ENCODE measurements around the gene E2F6. TPM values are rescaled to one million over a fixed set of nuclear protein-coding genes. Genes with fewer than 3 reads are reported as not detected.

Gene E2F6
- total RNA-seq, 1 donor from 2014 or later = 22.9 TPM

GRCh38 chr2:11421863-11422490 lies 44.0 kb downstream of the E2F6 start:
- Mint-ChIP-seq H3K36me3 (ENCODE audit: insufficient read depth) (peaks cover 2% of the 10 kb centered on the region), H3K4me1 (ENCODE audit: low read depth) (peaks cover 2% of the 10 kb centered on the region), H3K27ac (no peak overlapping the region), H3K27me3 (no peaks in the 10 kb centered on the region), H3K9me3 (ENCODE audit: low read depth) (peaks cover 9% of the 10 kb centered on the region), H3K4me3 (ENCODE audit: low read depth) (no peak overlapping the region)
- no peak for TF ChIP-seq CTCF (IDR thresholded peaks at IDR 0.05; ENCODE audit: unreplicated experiment)
- no peak for DNase-seq (ENCODE audit: low spot score, unreplicated experiment)

- Mint-ChIP-seq H3K27me3 (no peaks in the 10 kb centered on the region), H3K27ac (no peak overlapping the region), H3K9me3 (ENCODE audit: low read depth) (peaks cover 7% of the 10 kb centered on the region), H3K4me1 (ENCODE audit: low read depth) (peaks cover 2% of the 10 kb centered on the region), H3K36me3 (ENCODE audit: insufficient read depth) (no peaks in the 10 kb centered on the region), H3K4me3 (ENCODE audit: low read depth) (no peak overlapping the region)
- no peak for TF ChIP-seq CTCF (IDR thresholded peaks at IDR 0.05; ENCODE audit: unreplicated experiment)
- no peak for DNase-seq (ENCODE audit: low spot score, unreplicated experiment)
These were observed 45.3 kb downstream of the E2F6 start for GRCh38 chr2:11420671-11421070.

- H3K27me3 Mint-ChIP-seq = no peaks in the 10 kb centered on the region
- peaks cover 2% of the 10 kb centered on the region for H3K4me1 Mint-ChIP-seq (ENCODE audit: low read depth)
- no peak overlapping the region for H3K27ac Mint-ChIP-seq
- H3K4me3 Mint-ChIP-seq (ENCODE audit: low read depth) = no peak overlapping the region
- H3K36me3 Mint-ChIP-seq (ENCODE audit: insufficient read depth) = no peaks in the 10 kb centered on the region
- no peak for TF ChIP-seq CTCF (IDR thresholded peaks at IDR 0.05; ENCODE audit: unreplicated experiment)
- H3K9me3 Mint-ChIP-seq (ENCODE audit: low read depth) = peaks cover 7% of the 10 kb centered on the region
- no peak for DNase-seq (ENCODE audit: low spot score, unreplicated experiment)
These were observed 45.8 kb downstream of the E2F6 start for GRCh38 chr2:11420190-11420589.

- Mint-ChIP-seq H3K4me3 (ENCODE audit: low read depth) (no peak overlapping the region), H3K27me3 (no peaks in the 10 kb centered on the region), H3K9me3 (ENCODE audit: low read depth) (peaks cover 7% of the 10 kb centered on the region), H3K27ac (no peak overlapping the region), H3K4me1 (ENCODE audit: low read depth) (peaks cover 2% of the 10 kb centered on the region), H3K36me3 (ENCODE audit: insufficient read depth) (no peaks in the 10 kb centered on the region)
- no peak for TF ChIP-seq CTCF (IDR thresholded peaks at IDR 0.05; ENCODE audit: unreplicated experiment)
- no peak for DNase-seq (ENCODE audit: low spot score, unreplicated experiment)
These were observed 46.2 kb downstream of the E2F6 start for GRCh38 chr2:11419781-11420180.

GRCh38 chr2:11417946-11418585 lies 47.9 kb downstream of the E2F6 start:
- Mint-ChIP-seq H3K27ac (no peak overlapping the region), H3K27me3 (peaks cover 6% of the 10 kb centered on the region), H3K4me3 (ENCODE audit: low read depth) (no peak overlapping the region), H3K9me3 (ENCODE audit: low read depth) (peaks cover 7% of the 10 kb centered on the region), H3K4me1 (ENCODE audit: low read depth) (peaks cover under 1% of the 10 kb centered on the region), H3K36me3 (ENCODE audit: insufficient read depth) (no peaks in the 10 kb centered on the region)
- no peak for DNase-seq (ENCODE audit: low spot score, unreplicated experiment)
- TF ChIP-seq CTCF (IDR thresholded peaks at IDR 0.05; ENCODE audit: unreplicated experiment) = peak; percentile 47

All from progenitor cell of endocrine pancreas (in vitro differentiated cells).